Measurements from ENCODE around the gene ANKAR.

GRCh38 chr2:189679226-189679625, 4.8 kb downstream of the ANKAR start:
- TF ChIP-seq CTCF (conservative IDR thresholded peaks at IDR 0.05; ENCODE audit: low read length) (no peak), EZH2phosphoT487 (IDR thresholded peaks at IDR 0.05; ENCODE audit: borderline replicate concordance) (no peak)
